Activated CD8-positive, alpha-beta T cell treated with anti-CD3 and anti-CD28 coated beads for 36 hours (primary cell): ENCODE data around the gene RAC3. TPM values are rescaled to one million over a fixed set of nuclear protein-coding genes. Genes with fewer than 3 reads are reported as not detected.

Experiments used
- ATAC-seq: fragments of 200-7000 bp; cut with Tn5 transposase; one replicate; pipeline ENCODE4 v1.10.0; 2021; ENCODE audit warnings: mild to moderate bottlenecking, moderate library complexity
- CTCF ChIA-PET: fragments of 350-600 bp; sonication (Branson Sonifier 250); formaldehyde crosslinking; loops from one replicate; lab custom pipeline; 2021; ENCODE audit warnings: antibody characterized with exemption; lab: Charles Lee
- POLR2A ChIA-PET: fragments of 350-600 bp; sonication (Branson Sonifier 250); formaldehyde crosslinking; loops from one replicate; lab custom pipeline; 2021; ENCODE audit warnings: antibody characterized with exemption; lab: Charles Lee
- DNase-seq: peaks from one replicate; pipeline ENCODE4 v3.0.0-alpha.2; 2020
- H3K27ac Mint-ChIP-seq: one replicate; pipeline ENCODE4 v1.8.0; 2021; ENCODE audit warnings: mild to moderate bottlenecking, mixed read lengths
- H3K27me3 Mint-ChIP-seq: one replicate; pipeline ENCODE4 v1.8.0; 2021; ENCODE audit warnings: mixed read lengths
- H3K36me3 Mint-ChIP-seq: one replicate; pipeline ENCODE4 v1.8.0; 2021; ENCODE audit warnings: low read depth, mixed read lengths
- H3K4me1 Mint-ChIP-seq: one replicate; pipeline ENCODE4 v1.8.0; 2021; ENCODE audit warnings: low read depth, mixed read lengths
- H3K4me3 Mint-ChIP-seq: one replicate; pipeline ENCODE4 v1.8.0; 2021; ENCODE audit warnings: mild to moderate bottlenecking, moderate library complexity, mixed read lengths
- H3K9me3 Mint-ChIP-seq: one replicate; pipeline ENCODE4 v1.8.0; 2021; ENCODE audit warnings: mixed read lengths
- intact Hi-C: fragments of 100-400 bp; cut with micrococcal nuclease; formaldehyde crosslinking; loops from one replicate; pipeline ENCODE4 v1.10.0; 2022
- total RNA-seq, 2 experiments: library from RNA; stranded (reverse); gene quantifications; one replicate each; pipeline ENCODE4 v1.2.3, GENCODE V29; 2021
- TF ChIP-seq, protein P1 (sequence below): fragments of 200-600 bp; IDR thresholded peaks from one replicate; pipeline ENCODE4 v1.8.0; 2022; ENCODE audit warnings: antibody characterized with exemption, mild to moderate bottlenecking

RAC3 gene
- total RNA-seq, 2 experiments from 2014 or later: 5.5 to 5.8 TPM

- Mint-ChIP-seq H3K27me3 (no peaks in the 10 kb centered on the region), H3K36me3 (no peaks in the 10 kb centered on the region), H3K27ac (no peak overlapping the region), H3K4me1 (peaks cover 6% of the 10 kb centered on the region), H3K4me3 (no peak overlapping the region), H3K9me3 (no peaks in the 10 kb centered on the region)
- TF ChIP-seq, protein P1, sequence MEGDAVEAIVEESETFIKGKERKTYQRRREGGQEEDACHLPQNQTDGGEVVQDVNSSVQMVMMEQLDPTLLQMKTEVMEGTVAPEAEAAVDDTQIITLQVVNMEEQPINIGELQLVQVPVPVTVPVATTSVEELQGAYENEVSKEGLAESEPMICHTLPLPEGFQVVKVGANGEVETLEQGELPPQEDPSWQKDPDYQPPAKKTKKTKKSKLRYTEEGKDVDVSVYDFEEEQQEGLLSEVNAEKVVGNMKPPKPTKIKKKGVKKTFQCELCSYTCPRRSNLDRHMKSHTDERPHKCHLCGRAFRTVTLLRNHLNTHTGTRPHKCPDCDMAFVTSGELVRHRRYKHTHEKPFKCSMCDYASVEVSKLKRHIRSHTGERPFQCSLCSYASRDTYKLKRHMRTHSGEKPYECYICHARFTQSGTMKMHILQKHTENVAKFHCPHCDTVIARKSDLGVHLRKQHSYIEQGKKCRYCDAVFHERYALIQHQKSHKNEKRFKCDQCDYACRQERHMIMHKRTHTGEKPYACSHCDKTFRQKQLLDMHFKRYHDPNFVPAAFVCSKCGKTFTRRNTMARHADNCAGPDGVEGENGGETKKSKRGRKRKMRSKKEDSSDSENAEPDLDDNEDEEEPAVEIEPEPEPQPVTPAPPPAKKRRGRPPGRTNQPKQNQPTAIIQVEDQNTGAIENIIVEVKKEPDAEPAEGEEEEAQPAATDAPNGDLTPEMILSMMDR: no peak
- DNase-seq (no peak), ATAC-seq (no peak)
- intact Hi-C loops: no loop called here
- POLR2A ChIA-PET: no interaction called here
- CTCF ChIA-PET: no interaction called here
These were observed 24.3 kb upstream of the RAC3 start for GRCh38 chr17:82007228-82007494.

DNA sequence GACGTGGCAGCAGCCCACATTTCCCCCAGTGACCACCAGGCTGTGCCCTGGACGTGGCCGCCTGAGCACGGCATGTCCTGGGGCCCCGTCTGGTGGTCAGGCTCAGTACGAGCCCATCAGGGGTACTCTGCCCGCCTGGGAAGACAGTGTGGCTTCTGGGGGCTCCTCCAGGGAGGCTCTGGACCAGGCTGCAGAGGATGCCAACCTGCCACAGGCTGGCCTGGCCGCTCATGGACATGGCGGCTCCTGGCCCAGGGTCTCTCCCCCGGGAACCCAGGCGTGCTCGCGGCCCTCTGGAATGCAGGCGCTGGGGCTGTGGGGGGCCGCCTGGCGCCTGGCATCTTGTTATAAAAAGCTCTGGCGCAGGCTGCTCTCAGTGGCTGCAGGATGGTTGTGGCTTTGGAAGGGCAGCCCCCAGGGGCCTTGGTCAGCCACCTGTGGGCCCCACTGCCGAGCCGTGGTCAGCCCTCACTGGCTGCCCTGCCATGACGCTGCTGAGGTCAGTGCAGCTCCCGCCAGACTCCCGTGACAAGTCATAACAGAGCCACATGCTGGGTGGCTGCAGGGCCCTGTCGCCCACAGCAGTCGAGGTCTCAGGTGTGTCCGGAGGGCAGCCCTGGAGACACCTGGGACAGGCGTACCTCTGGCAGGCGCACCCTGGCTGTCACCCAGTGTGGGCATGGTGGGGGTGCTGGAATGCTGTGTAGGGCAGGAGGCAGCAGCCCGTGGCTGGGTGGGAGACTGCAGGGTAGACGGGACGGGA lies 23.8 kb upstream of the RAC3 start:
- POLR2A ChIA-PET: no interaction called here
- DNase-seq (no peak), ATAC-seq (no peak)
- intact Hi-C loops: no loop called here
- Mint-ChIP-seq H3K27me3 (no peaks in the 10 kb centered on the region), H3K9me3 (no peaks in the 10 kb centered on the region), H3K27ac (no peak overlapping the region), H3K4me1 (peaks cover 6% of the 10 kb centered on the region), H3K4me3 (no peak overlapping the region), H3K36me3 (no peaks in the 10 kb centered on the region)
- CTCF ChIA-PET: no interaction called here
- TF ChIP-seq, protein P1: no peak

- intact Hi-C loops: no loop called here
- H3K36me3 Mint-ChIP-seq: no peaks in the 10 kb centered on the region
- no peak overlapping the region for H3K27ac Mint-ChIP-seq
- DNase-seq: no peak
- no peaks in the 10 kb centered on the region for H3K9me3 Mint-ChIP-seq
- H3K4me1 Mint-ChIP-seq: peaks cover 6% of the 10 kb centered on the region
- CTCF ChIA-PET: no interaction called here
- TF ChIP-seq, protein P1: no peak
- H3K27me3 Mint-ChIP-seq: no peaks in the 10 kb centered on the region
- ATAC-seq: no peak
- POLR2A ChIA-PET: no interaction called here
- H3K4me3 Mint-ChIP-seq: no peak overlapping the region
These were observed 23.1 kb upstream of the RAC3 start for GRCh38 chr17:82008258-82008940.

- DNase-seq: no peak
- peak; percentile 10 for ATAC-seq
- no peaks in the 10 kb centered on the region for H3K36me3 Mint-ChIP-seq
- POLR2A ChIA-PET: no interaction called here
- TF ChIP-seq, protein P1: no peak
- H3K9me3 Mint-ChIP-seq: no peaks in the 10 kb centered on the region
- peaks cover 6% of the 10 kb centered on the region for H3K4me1 Mint-ChIP-seq
- no peak overlapping the region for H3K27ac Mint-ChIP-seq
- H3K4me3 Mint-ChIP-seq: no peak overlapping the region
- H3K27me3 Mint-ChIP-seq: no peaks in the 10 kb centered on the region
- CTCF ChIA-PET: interaction anchor here (1.6 kb wide), 1 partner anchor 11 kb away, joined by 7 read pairs; no protein-coding TSS in a partner anchor
- intact Hi-C loops: no loop called here
These were observed 22.5 kb upstream of the RAC3 start for GRCh38 chr17:82008941-82009405.

GRCh38 chr17:82009413-82009812 lies 22.1 kb upstream of the RAC3 start:
- intact Hi-C loops: no loop called here
- no peaks in the 10 kb centered on the region for H3K9me3 Mint-ChIP-seq
- H3K4me3 Mint-ChIP-seq: no peak overlapping the region
- peaks cover 6% of the 10 kb centered on the region for H3K4me1 Mint-ChIP-seq
- ATAC-seq (peak; percentile 74), DNase-seq (peak; percentile 67)
- CTCF ChIA-PET: interaction anchor here (1.0 to 1.6 kb wide), 3 partner anchors 10 to 50 kb away, joined by 3 to 7 read pairs (median 4); no protein-coding TSS in a partner anchor
- H3K27me3 Mint-ChIP-seq: no peaks in the 10 kb centered on the region
- no peaks in the 10 kb centered on the region for H3K36me3 Mint-ChIP-seq
- H3K27ac Mint-ChIP-seq: peak overlapping the region; percentile 30
- TF ChIP-seq, protein P1: no peak
- POLR2A ChIA-PET: no interaction called here
